MM.1S (cell line): ENCODE data around the gene SEMA4C.
"Not testable (repeated sequence)": the region's sequence is repeated elsewhere in the genome, so short reads cannot be mapped to it uniquely, and the experiment has no call there.

ENCODE experiments used
- DNase-seq: peaks from one replicate; pipeline ENCODE4 v3.0.0-alpha.2; 2015
- H2AFZ ChIP-seq: fragments of 300-600 bp; sonication (generic); 2 replicates; pipeline ENCODE4 v1.6.0; 2016; ENCODE audit warnings: antibody characterized with exemption, low read length
- H3F3A ChIP-seq: fragments of 300-600 bp; sonication (generic); 2 replicates; pipeline ENCODE4 v1.6.1; 2016; ENCODE audit warnings: mild to moderate bottlenecking, antibody characterized with exemption, low read length, moderate library complexity, mixed read lengths; ENCODE audit not compliant: insufficient read depth
- H3K27ac ChIP-seq: fragments of 300-600 bp; sonication (generic); 2 replicates; pipeline ENCODE4 v1.5.1; 2016; ENCODE audit warnings: mild to moderate bottlenecking, low read length
- H3K27me3 ChIP-seq: fragments of 300-600 bp; sonication (generic); replicated peaks from 2 replicates; pipeline ENCODE4 v1.6.0; 2016; ENCODE audit warnings: low read length; ENCODE audit not compliant: insufficient read depth
- H3K36me3 ChIP-seq: fragments of 300-600 bp; sonication (generic); replicated peaks from 2 replicates; pipeline ENCODE4 v1.6.1; 2016; ENCODE audit warnings: mild to moderate bottlenecking, low read length, mixed read lengths; ENCODE audit not compliant: insufficient read depth
- H3K4me1 ChIP-seq: fragments of 300-600 bp; sonication (generic); 2 replicates; pipeline ENCODE4 v1.6.1; 2016; ENCODE audit warnings: low read length, mixed read lengths
- H3K4me2 ChIP-seq: fragments of 300-600 bp; sonication (generic); 2 replicates; pipeline ENCODE4 v1.6.0; 2016; ENCODE audit warnings: low read depth, low read length
- H3K4me3 ChIP-seq: fragments of 300-600 bp; sonication (generic); 2 replicates; pipeline ENCODE4 v1.5.1; 2016; ENCODE audit warnings: low read length, mixed read lengths
- H3K79me2 ChIP-seq: fragments of 300-600 bp; sonication (generic); 2 replicates; pipeline ENCODE4 v1.6.1; 2016; ENCODE audit warnings: mixed run types, low read length, mixed read lengths
- H3K9ac ChIP-seq: fragments of 300-600 bp; sonication (generic); 2 replicates; pipeline ENCODE4 v1.6.1; 2016; ENCODE audit warnings: low read length, mixed read lengths
- H3K9me2 ChIP-seq: fragments of 300-600 bp; sonication (generic); replicated peaks from 2 replicates; pipeline ENCODE4 v1.6.1; 2016; ENCODE audit warnings: mild to moderate bottlenecking, low read length, mixed read lengths; ENCODE audit not compliant: insufficient read depth
- H3K9me3 ChIP-seq: fragments of 300-600 bp; sonication (generic); replicated peaks from 2 replicates; pipeline ENCODE4 v1.6.1; 2016; ENCODE audit warnings: mild to moderate bottlenecking, low read length, mixed read lengths; ENCODE audit not compliant: insufficient read depth
- H4K20me1 ChIP-seq: fragments of 300-600 bp; sonication (generic); 2 replicates; pipeline ENCODE4 v1.6.1; 2016; ENCODE audit warnings: mild to moderate bottlenecking, low read length, moderate library complexity, mixed read lengths; ENCODE audit not compliant: insufficient read depth
- EZH2 ChIP-seq: fragments of 300-600 bp; sonication (generic); optimal IDR thresholded peaks from 2 replicates; pipeline ENCODE3; 2017; ENCODE audit warnings: low read depth, mild to moderate bottlenecking, antibody characterized with exemption, low read length, mixed read lengths
- EZH2phosphoT487 ChIP-seq: fragments of 300-600 bp; sonication (generic); IDR thresholded peaks from 2 replicates; pipeline ENCODE4 v1.6.1; 2018; ENCODE audit warnings: antibody characterized with exemption, low read length
- TF ChIP-seq, protein P1 (sequence below): fragments of 300-600 bp; sonication (generic); IDR thresholded peaks from 2 replicates; pipeline ENCODE4 v1.5.1; 2016; ENCODE audit warnings: antibody characterized with exemption, low read length, mixed read lengths

The SEMA4C gene

DNA sequence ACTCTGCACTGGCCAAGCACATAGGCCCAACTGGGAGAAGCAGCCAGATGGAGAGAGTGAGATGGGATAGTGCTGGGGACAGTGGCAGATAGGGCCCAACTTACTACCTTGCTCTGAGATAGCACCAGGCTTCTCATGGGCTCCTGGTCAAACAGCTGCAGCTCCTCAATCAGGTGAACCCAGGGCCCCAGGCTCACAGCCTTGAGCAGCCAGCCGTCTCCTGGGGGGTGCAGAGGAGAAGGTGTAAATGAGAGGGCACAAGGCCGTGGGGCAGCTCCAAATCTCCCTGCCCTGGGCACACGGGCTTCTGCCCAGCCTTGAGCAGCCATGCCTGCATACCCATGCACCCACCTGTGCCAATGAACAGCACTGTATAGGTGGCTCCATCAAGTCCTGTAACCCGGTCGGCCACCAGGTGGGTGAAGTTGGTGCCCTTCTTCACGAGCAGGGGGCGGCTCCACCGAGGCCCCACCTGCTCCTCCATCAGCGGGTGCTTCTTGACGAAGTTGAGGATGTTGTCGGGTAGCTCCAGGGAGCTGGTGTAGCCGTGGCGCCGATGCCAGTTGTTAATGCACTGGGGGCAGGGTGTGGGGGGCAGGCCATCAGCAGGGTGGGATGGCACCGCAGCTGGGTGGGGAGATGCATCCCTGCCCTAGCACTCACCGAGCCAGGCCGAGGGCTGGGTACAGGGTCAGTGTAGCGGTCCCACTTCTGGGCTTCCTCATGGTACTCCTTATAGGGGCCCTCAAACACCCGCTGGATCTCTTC lies 6.1 kb downstream of the SEMA4C start:
- H3K27me3 ChIP-seq, result no peaks in the 10 kb centered on the region
- DNase-seq, result no peak
- no peaks in the 10 kb centered on the region for H3K36me3 ChIP-seq
- no peaks in the 10 kb centered on the region for H3K9me2 ChIP-seq
- TF ChIP-seq, protein P1, sequence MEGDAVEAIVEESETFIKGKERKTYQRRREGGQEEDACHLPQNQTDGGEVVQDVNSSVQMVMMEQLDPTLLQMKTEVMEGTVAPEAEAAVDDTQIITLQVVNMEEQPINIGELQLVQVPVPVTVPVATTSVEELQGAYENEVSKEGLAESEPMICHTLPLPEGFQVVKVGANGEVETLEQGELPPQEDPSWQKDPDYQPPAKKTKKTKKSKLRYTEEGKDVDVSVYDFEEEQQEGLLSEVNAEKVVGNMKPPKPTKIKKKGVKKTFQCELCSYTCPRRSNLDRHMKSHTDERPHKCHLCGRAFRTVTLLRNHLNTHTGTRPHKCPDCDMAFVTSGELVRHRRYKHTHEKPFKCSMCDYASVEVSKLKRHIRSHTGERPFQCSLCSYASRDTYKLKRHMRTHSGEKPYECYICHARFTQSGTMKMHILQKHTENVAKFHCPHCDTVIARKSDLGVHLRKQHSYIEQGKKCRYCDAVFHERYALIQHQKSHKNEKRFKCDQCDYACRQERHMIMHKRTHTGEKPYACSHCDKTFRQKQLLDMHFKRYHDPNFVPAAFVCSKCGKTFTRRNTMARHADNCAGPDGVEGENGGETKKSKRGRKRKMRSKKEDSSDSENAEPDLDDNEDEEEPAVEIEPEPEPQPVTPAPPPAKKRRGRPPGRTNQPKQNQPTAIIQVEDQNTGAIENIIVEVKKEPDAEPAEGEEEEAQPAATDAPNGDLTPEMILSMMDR, result no peak
- TF ChIP-seq EZH2 (no peak), EZH2phosphoT487 (no peak)
- H2AFZ ChIP-seq, result no peak overlapping the region
- 0 out of 2 replicates have a peak, but pooled peaks cover 1% of the 10 kb centered on the region for H3K4me1 ChIP-seq
- H3K79me2 ChIP-seq, result no peaks in the 10 kb centered on the region
- H3K9me3 ChIP-seq, result no peaks in the 10 kb centered on the region
- no peak overlapping the region for H3K9ac ChIP-seq
- no peaks in the 10 kb centered on the region for H4K20me1 ChIP-seq
- no peak overlapping the region for H3K27ac ChIP-seq
- H3K4me2 ChIP-seq, result no peak overlapping the region
- H3K4me3 ChIP-seq, result no peak overlapping the region
- H3F3A ChIP-seq, result no peaks in the 10 kb centered on the region

DNA sequence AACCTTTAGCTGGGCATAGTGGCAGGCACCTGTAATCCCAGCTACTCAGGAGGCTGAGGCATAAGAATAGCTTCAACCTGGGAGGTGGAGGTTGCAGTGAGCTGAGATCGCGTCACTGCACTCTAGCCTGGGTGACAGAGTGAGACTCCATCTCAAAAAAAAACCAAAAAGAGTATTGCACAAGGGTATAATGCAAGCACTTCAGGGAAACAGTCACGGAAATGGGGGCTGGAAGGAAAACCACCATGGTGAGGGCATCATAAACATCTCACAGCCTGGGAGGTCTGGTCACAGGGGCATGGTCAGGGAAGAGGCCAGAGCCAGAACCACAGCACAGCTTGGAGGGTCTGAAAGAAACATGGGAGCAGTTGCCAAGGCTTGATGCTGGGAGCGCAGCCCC lies 6.8 kb downstream of the SEMA4C start:
- not testable (repeated sequence) for H3F3A ChIP-seq, H3K4me1 ChIP-seq, H3K79me2 ChIP-seq, H3K27me3 ChIP-seq, H3K4me2 ChIP-seq, H3K36me3 ChIP-seq, H3K9me2 ChIP-seq, H3K9ac ChIP-seq, H3K4me3 ChIP-seq, H4K20me1 ChIP-seq, H3K27ac ChIP-seq, H2AFZ ChIP-seq, DNase-seq, H3K9me3 ChIP-seq

DNA sequence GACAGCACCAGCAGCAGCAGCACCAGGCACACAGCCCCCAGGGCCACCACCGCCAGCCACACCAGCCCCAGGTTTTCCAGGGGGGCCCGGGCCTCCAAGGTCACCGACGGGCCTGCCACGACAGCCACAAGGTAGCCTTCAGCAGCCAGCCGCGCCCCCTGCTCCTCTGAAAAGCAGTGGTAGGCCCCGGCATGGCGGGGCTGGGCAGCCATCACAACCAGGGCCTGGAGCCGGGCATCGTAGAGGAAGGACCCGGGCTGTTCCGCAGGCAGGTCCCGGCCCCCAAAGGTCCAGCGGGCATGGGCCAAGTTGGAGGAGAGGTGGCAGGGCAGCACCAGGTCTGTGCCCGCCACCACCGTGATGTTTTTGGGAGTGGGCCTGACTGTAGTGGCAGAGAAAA lies 8.8 kb downstream of the SEMA4C start:
- H3K36me3 ChIP-seq, result 0 out of 2 replicates have a peak, but pooled peaks cover under 1% of the 10 kb centered on the region
- H3K27ac ChIP-seq, result no peak overlapping the region

More for the DNA sequence above, 8.8 kb downstream of the SEMA4C start:
- Histone ChIP-seq H3K4me3 (no peak overlapping the region), H4K20me1 (no peaks in the 10 kb centered on the region), H3K9ac (no peak overlapping the region), H3K9me3 (no peaks in the 10 kb centered on the region), H3K9me2 (no peaks in the 10 kb centered on the region), H3F3A (peaks cover 10% of the 10 kb centered on the region; the same call in 1 of the 2 replicates), H3K4me2 (no peak overlapping the region), H3K4me1 (peaks cover 6% of the 10 kb centered on the region; the same call in 1 of the 2 replicates), H3K27me3 (no peaks in the 10 kb centered on the region), H2AFZ (no peak overlapping the region), H3K79me2 (peaks cover 17% of the 10 kb centered on the region)
- TF ChIP-seq EZH2 (no peak), EZH2phosphoT487 (no peak)
- TF ChIP-seq, protein P1, result no peak
- DNase-seq, result no peak
